HCT116 (cell line): Measurements from ENCODE around the gene NELL1.

Experiments used
- CBX3 ChIP-seq: IDR thresholded peaks from 2 replicates; pipeline ENCODE4 v1.6.1; 2012; ENCODE audit warnings: low read depth
- EGR1 ChIP-seq: IDR thresholded peaks from 2 replicates; pipeline ENCODE4 v1.6.1; 2012; ENCODE audit warnings: low read depth
- ELF1 ChIP-seq: IDR thresholded peaks from 2 replicates; pipeline ENCODE4 v1.6.1; 2012; ENCODE audit warnings: low read depth, borderline replicate concordance
- EZH2 ChIP-seq: fragments of 200-600 bp; sonication (generic); IDR thresholded peaks from 2 replicates; pipeline ENCODE4 v1.6.1; 2017; ENCODE audit warnings: antibody characterized with exemption, mixed run types
- FOSL1 ChIP-seq: IDR thresholded peaks from 2 replicates; pipeline ENCODE4 v1.6.1; 2012; ENCODE audit warnings: low read depth
- POLR2A ChIP-seq: IDR thresholded peaks from 2 replicates; pipeline ENCODE4 v1.7.0; 2011; ENCODE audit warnings: borderline replicate concordance; ENCODE audit not compliant: insufficient read depth, insufficient read length; ENCODE audit errors: extremely low read depth
- POLR2AphosphoS5 ChIP-seq: IDR thresholded peaks from 2 replicates; pipeline ENCODE4 v1.6.1; 2011; ENCODE audit warnings: mild to moderate bottlenecking, low read depth, low read length, moderate library complexity
- SP1 ChIP-seq: IDR thresholded peaks from 2 replicates; pipeline ENCODE4 v1.6.1; 2012; ENCODE audit warnings: low read depth
- YY1 ChIP-seq: IDR thresholded peaks from 2 replicates; pipeline ENCODE4 v1.6.1; 2011; ENCODE audit warnings: low read length, low read depth, moderate library complexity, mild to moderate bottlenecking; ENCODE audit not compliant: insufficient replicate concordance; ENCODE audit errors: extremely low read depth
- TF ChIP-seq, protein P1 (sequence below): IDR thresholded peaks from 2 replicates; pipeline ENCODE4 v1.6.1; 2012; ENCODE audit warnings: low read depth

DNA sequence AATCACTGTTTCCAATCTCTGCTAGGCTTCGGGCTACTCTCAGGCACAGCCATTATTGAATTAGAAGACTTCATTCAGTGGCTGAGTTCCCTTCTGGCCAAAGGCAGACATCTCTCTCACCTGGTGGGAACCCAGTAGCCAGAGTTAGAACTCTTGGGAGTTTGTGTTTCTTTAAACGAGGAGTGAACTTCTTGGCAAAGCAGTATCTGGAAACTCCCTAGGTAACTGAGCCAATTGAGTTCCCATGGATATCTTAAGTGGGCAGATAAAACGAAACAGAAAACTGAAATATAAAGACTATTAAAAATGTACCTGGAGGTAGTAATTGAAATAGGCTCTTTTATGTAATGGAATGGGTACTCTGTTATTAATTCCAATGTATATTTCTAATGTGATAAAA is 125.6 kb downstream of the NELL1 start:
- TF ChIP-seq CBX3 (no peak), POLR2A (no peak), YY1 (no peak), POLR2AphosphoS5 (no peak), SP1 (no peak), EZH2 (no peak), ELF1 (no peak), FOSL1 (no peak), EGR1 (no peak)
- TF ChIP-seq, protein P1, sequence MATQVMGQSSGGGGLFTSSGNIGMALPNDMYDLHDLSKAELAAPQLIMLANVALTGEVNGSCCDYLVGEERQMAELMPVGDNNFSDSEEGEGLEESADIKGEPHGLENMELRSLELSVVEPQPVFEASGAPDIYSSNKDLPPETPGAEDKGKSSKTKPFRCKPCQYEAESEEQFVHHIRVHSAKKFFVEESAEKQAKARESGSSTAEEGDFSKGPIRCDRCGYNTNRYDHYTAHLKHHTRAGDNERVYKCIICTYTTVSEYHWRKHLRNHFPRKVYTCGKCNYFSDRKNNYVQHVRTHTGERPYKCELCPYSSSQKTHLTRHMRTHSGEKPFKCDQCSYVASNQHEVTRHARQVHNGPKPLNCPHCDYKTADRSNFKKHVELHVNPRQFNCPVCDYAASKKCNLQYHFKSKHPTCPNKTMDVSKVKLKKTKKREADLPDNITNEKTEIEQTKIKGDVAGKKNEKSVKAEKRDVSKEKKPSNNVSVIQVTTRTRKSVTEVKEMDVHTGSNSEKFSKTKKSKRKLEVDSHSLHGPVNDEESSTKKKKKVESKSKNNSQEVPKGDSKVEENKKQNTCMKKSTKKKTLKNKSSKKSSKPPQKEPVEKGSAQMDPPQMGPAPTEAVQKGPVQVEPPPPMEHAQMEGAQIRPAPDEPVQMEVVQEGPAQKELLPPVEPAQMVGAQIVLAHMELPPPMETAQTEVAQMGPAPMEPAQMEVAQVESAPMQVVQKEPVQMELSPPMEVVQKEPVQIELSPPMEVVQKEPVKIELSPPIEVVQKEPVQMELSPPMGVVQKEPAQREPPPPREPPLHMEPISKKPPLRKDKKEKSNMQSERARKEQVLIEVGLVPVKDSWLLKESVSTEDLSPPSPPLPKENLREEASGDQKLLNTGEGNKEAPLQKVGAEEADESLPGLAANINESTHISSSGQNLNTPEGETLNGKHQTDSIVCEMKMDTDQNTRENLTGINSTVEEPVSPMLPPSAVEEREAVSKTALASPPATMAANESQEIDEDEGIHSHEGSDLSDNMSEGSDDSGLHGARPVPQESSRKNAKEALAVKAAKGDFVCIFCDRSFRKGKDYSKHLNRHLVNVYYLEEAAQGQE = no peak
